Endothelial cell of umbilical vein (primary cell): ENCODE data around the gene KIF9. TPM values are rescaled to one million over a fixed set of nuclear protein-coding genes. Genes with fewer than 3 reads are reported as not detected.
"Not testable (repeated sequence)": the region's sequence is repeated elsewhere in the genome, so short reads cannot be mapped to it uniquely, and the experiment has no call there.

Source experiments
- BruUV-seq: library from RNA; stranded (reverse); fragments of 400-500 nt; replicated peaks from 2 replicates; lab custom pipeline; 2021; lab: Mats Ljungman, UMichigan
- CTCF ChIA-PET: fragments of 300-600, 350-600 bp; sonication (Branson Sonifier 250); formaldehyde crosslinking; loops from one replicate; lab custom pipeline; 2021; ENCODE audit warnings: antibody characterized with exemption, inconsistent platforms; lab: Charles Lee
- POLR2A ChIA-PET: fragments of 300-600, 350-600 bp; sonication (Branson Sonifier 250); formaldehyde crosslinking; loops from one replicate; lab custom pipeline; 2021; ENCODE audit warnings: antibody characterized with exemption, inconsistent platforms; lab: Charles Lee
- DNase-seq: peaks from one replicate; pipeline ENCODE4 v3.0.0-alpha.2; 2011; ENCODE audit warnings: low read depth, low spot score
- FAIRE-seq: peaks from 2 replicates; lab custom pipeline; 2011; peaks lifted over from hg19 to GRCh38; lab: Jason Lieb, UNC
- H2AFZ ChIP-seq: 2 replicates; pipeline ENCODE4 v1.6.0; 2012; ENCODE audit warnings: low read depth, low read length, control low read depth, inconsistent platforms
- H3K27ac ChIP-seq: 2 replicates; pipeline ENCODE4 v1.5.1; 2011; ENCODE audit warnings: low read depth, mild to moderate bottlenecking, control low read depth, low read length, moderate library complexity; ENCODE audit not compliant: insufficient read depth
- H3K27me3 ChIP-seq, 2 experiments: 2 replicates each; pipeline versions ENCODE4 v1.6.0 to v1.6.1; 2011; ENCODE audit warnings: low read length in 2 of 2, mixed read lengths in 1 of 2; ENCODE audit not compliant: control insufficient read depth in 2 of 2, insufficient read depth in 2 of 2
- H3K36me3 ChIP-seq, 2 experiments: 2 replicates in 1 of 2; 3 replicates in 1 of 2; pipeline ENCODE4 v1.5.1; 2011; ENCODE audit warnings: low read length in 2 of 2, mild to moderate bottlenecking in 1 of 2, moderate library complexity in 1 of 2; ENCODE audit not compliant: control insufficient read depth in 2 of 2, insufficient read depth in 2 of 2; ENCODE audit errors: extremely low read depth in 1 of 2
- H3K4me1 ChIP-seq: 3 replicates; pipeline ENCODE4 v1.5.1; 2011; ENCODE audit warnings: mild to moderate bottlenecking, low read length; ENCODE audit not compliant: control insufficient read depth, insufficient read depth; ENCODE audit errors: extremely low read depth
- H3K4me2 ChIP-seq: 2 replicates; pipeline ENCODE4 v1.6.1; 2011; ENCODE audit warnings: low read length, control low read depth, mixed read lengths; ENCODE audit not compliant: insufficient read depth
- H3K4me3 ChIP-seq, 3 experiments: fragments of 200-600 bp in 1 of 3; sonication (generic), shearing (Covaris generic) in 1 of 3; replicated peaks in 1 of 3; 2 replicates each; pipeline ENCODE4 v1.5.1; 2011 to 2016; ENCODE audit warnings: control low read depth in 3 of 3, low read length in 3 of 3, mild to moderate bottlenecking in 2 of 3, inconsistent platforms in 1 of 3, low read depth in 1 of 3, moderate library complexity in 1 of 3; ENCODE audit not compliant: insufficient read depth in 1 of 3
- H3K79me2 ChIP-seq: 2 replicates; pipeline ENCODE4 v1.6.0; 2012; ENCODE audit warnings: low read length, inconsistent platforms; ENCODE audit not compliant: control insufficient read depth, insufficient read depth
- H3K9ac ChIP-seq: replicated peaks from 2 replicates; pipeline ENCODE3; 2011; ENCODE audit warnings: low read length, control low read depth; ENCODE audit not compliant: insufficient read depth; ENCODE audit errors: extremely low read depth
- H3K9me1 ChIP-seq: replicated peaks from 3 replicates; pipeline ENCODE4 v1.6.0; 2011; ENCODE audit warnings: mild to moderate bottlenecking, low read length; ENCODE audit not compliant: control insufficient read depth, insufficient read depth; ENCODE audit errors: extremely low read depth
- H3K9me3 ChIP-seq: replicated peaks from 2 replicates; pipeline ENCODE4 v1.5.1; 2012; ENCODE audit warnings: low read length, inconsistent platforms; ENCODE audit not compliant: control insufficient read depth, insufficient read depth
- H4K20me1 ChIP-seq: replicated peaks from 2 replicates; pipeline ENCODE3; 2011; ENCODE audit warnings: mild to moderate bottlenecking, low read length; ENCODE audit not compliant: control insufficient read depth, insufficient read depth; ENCODE audit errors: extremely low read depth
- EZH2 ChIP-seq: IDR thresholded peaks from 2 replicates; pipeline ENCODE4 v1.6.1; 2012; ENCODE audit warnings: borderline replicate concordance, low read depth, mild to moderate bottlenecking, moderate library complexity, low read length, inconsistent platforms; ENCODE audit not compliant: severe bottlenecking
- FOS ChIP-seq: IDR thresholded peaks from 2 replicates; pipeline ENCODE4 v1.6.1; 2011; ENCODE audit warnings: mild to moderate bottlenecking, low read length, moderate library complexity, borderline replicate concordance; ENCODE audit not compliant: insufficient read depth
- JUN ChIP-seq: IDR thresholded peaks from 2 replicates; pipeline ENCODE4 v1.6.1; 2011; ENCODE audit warnings: borderline replicate concordance, low read depth; ENCODE audit not compliant: insufficient read length, insufficient read depth
- MAX ChIP-seq: IDR thresholded peaks from 2 replicates; pipeline ENCODE4 v1.6.1; 2011; ENCODE audit not compliant: insufficient read depth, insufficient read length
- MYC ChIP-seq: IDR thresholded peaks from one replicate; pipeline ENCODE4 v1.6.1; 2011; ENCODE audit warnings: mild to moderate bottlenecking, low read depth, low read length
- POLR2A ChIP-seq: IDR thresholded peaks from 2 replicates; pipeline ENCODE4 v1.6.1; 2012; ENCODE audit warnings: low read depth, mild to moderate bottlenecking, control low read depth, low read length
- POLR2AphosphoS5 ChIP-seq: IDR thresholded peaks from 2 replicates; pipeline ENCODE4 v1.6.1; 2012; ENCODE audit warnings: low read depth, mild to moderate bottlenecking, control low read depth, low read length, moderate library complexity; ENCODE audit not compliant: insufficient read depth
- dilution Hi-C: fragments of 300-500 bp; cut with MboI; formaldehyde crosslinking; loops from one replicate; pipeline ENCODE4 v1.15.0; 2019; ENCODE audit warnings: low sequenced_read_pairs; ENCODE audit not compliant: extremely low pct_ligation_motif_present
- intact Hi-C: fragments of 100-400 bp; cut with micrococcal nuclease; formaldehyde crosslinking; loops from one replicate; pipeline ENCODE4 v1.10.0; 2022
- polyA plus RNA-seq, 4 experiments: library from polyadenylated mRNA; depleted of rRNA in 3 of 4; stranded (reverse) in 3 of 4; unstranded in 1 of 4; fragments of >200 nt; gene quantifications; 2 replicates each; pipeline versions ENCODE4 v1.2.1 to v1.2.3, GENCODE V29; 2011 to 2012; ENCODE audit warnings: missing spikeins in 1 of 4
- total RNA-seq: library from RNA; stranded (reverse); gene quantifications from 2 replicates; pipeline ENCODE4 v1.2.3, GENCODE V29; 2021
- TF ChIP-seq, protein P1 (sequence below), 2 donors: IDR thresholded peaks; 1 replicate in 1 of 2; 2 replicates in 1 of 2; pipeline ENCODE4 v1.5.1; 2011; ENCODE audit warnings: low read length in 2 of 2, mild to moderate bottlenecking in 2 of 2, moderate library complexity in 2 of 2, control low read depth in 1 of 2, inconsistent platforms in 1 of 2, low read depth in 1 of 2; ENCODE audit not compliant: insufficient read depth in 1 of 2; ENCODE audit errors: extremely low read depth in 1 of 2

The KIF9 gene
- total and polyA plus RNA-seq, 2 donors (not counting 3 experiments of a cell fraction or from before 2014, with no cell fraction given), result 20.5 to 22.4 TPM

DNA sequence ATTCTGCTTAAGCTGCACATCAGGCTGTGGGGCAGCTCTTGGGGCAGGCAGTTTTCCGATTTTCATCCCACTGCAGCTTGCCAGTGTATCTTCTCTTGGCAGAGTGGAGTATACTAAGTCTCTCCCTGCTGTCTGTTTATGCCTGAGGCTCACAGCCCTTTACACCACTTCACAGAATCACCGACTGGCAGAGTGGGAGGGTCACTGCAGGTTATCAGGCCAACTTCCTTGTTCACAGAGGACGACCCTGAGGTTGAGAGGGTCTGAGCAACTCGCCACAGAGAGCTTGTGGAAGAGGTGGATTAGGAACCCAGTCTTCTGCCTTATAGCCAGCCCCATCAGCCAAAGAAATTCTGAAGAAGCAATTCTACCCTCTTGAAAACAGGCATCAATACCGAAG is 30.9 kb downstream of the KIF9 start:
- ChIA-PET POLR2A (no interaction called here), CTCF (interaction anchor here (1.0 to 3.0 kb wide), 5 partner anchors 22 to 87 kb away, joined by 3 to 37 read pairs (median 6); partner anchors contain the start of gene SETD2)
- Histone ChIP-seq H2AFZ (no peak overlapping the region), H3K4me2 (no peak overlapping the region), H3K9me3 (no peaks in the 10 kb centered on the region), H4K20me1 (no peaks in the 10 kb centered on the region), H3K9ac (no peak overlapping the region), H3K27me3 (no peaks in the 10 kb centered on the region), H3K36me3 (no peaks in the 10 kb centered on the region), H3K4me1 (no peaks in the 10 kb centered on the region), H3K4me3 (no peak overlapping the region), H3K9me1 (no peaks in the 10 kb centered on the region), H3K27ac (no peak overlapping the region), H3K79me2 (no peaks in the 10 kb centered on the region)
- FAIRE-seq (no peak), DNase-seq (no peak)
- dilution Hi-C loops, result no loop called here
- BruUV-seq, result no TSS peak
- TF ChIP-seq MAX (no peak), MYC (no peak), POLR2A (no peak), JUN (no peak), FOS (no peak), EZH2 (no peak), POLR2AphosphoS5 (no peak)
- TF ChIP-seq, protein P1, sequence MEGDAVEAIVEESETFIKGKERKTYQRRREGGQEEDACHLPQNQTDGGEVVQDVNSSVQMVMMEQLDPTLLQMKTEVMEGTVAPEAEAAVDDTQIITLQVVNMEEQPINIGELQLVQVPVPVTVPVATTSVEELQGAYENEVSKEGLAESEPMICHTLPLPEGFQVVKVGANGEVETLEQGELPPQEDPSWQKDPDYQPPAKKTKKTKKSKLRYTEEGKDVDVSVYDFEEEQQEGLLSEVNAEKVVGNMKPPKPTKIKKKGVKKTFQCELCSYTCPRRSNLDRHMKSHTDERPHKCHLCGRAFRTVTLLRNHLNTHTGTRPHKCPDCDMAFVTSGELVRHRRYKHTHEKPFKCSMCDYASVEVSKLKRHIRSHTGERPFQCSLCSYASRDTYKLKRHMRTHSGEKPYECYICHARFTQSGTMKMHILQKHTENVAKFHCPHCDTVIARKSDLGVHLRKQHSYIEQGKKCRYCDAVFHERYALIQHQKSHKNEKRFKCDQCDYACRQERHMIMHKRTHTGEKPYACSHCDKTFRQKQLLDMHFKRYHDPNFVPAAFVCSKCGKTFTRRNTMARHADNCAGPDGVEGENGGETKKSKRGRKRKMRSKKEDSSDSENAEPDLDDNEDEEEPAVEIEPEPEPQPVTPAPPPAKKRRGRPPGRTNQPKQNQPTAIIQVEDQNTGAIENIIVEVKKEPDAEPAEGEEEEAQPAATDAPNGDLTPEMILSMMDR (IDR thresholded peaks at IDR 0.05; ENCODE audit: extremely low read depth in 1 of 2, insufficient read depth in 1 of 2, low read depth in 1 of 2, low read length in 2 of 2), result no peak
- intact Hi-C loops, result loop anchor here (2.0 kb wide), 1 partner anchor 31 kb away; the partner anchor contains the start of genes KIF9 and KLHL18

GRCh38 chr3:47251085-47251484 is 31.5 kb downstream of the KIF9 start:
- FAIRE-seq, H3K36me3 ChIP-seq, H3K79me2 ChIP-seq, H3K9me1 ChIP-seq, H2AFZ ChIP-seq, dilution Hi-C loops, H3K9me3 ChIP-seq, H3K4me3 ChIP-seq, H3K9ac ChIP-seq, H3K4me2 ChIP-seq, DNase-seq, H3K27me3 ChIP-seq, POLR2A ChIA-PET, BruUV-seq, H3K4me1 ChIP-seq, H3K27ac ChIP-seq, H4K20me1 ChIP-seq: not testable (repeated sequence)
- intact Hi-C loops, result loop anchor here (2.0 kb wide), 1 partner anchor 32 kb away; the partner anchor contains the start of genes KIF9 and KLHL18
- CTCF ChIA-PET, result interaction anchor here (0.7 to 3.0 kb wide), 10 partner anchors 10 to 120 kb away, joined by 3 to 37 read pairs (median 6); partner anchors contain the start of gene SETD2
